ENCODE measurements around the gene MYO3B. TPM values are rescaled to one million over a fixed set of nuclear protein-coding genes. Genes with fewer than 3 reads are reported as not detected.

MYO3B gene
- total and polyA plus RNA-seq, 12 donors, result 0.04 to 0.11 (median 0.06) TPM; not detected in 8

GRCh38 chr2:170502361-170503130, 324.6 kb downstream of the MYO3B start:
- no peak for TF ChIP-seq POLR2A (IDR thresholded peaks at IDR 0.05)
- no peak for TF ChIP-seq CTCF (IDR thresholded peaks at IDR 0.05)
- Histone ChIP-seq H3K27ac (no peak overlapping the region), H3K27me3 (peaks cover 2% of the 10 kb centered on the region), H3K36me3 (replicated peaks in 1 of 2) (no peaks in the 10 kb centered on the region), H3K9me3 (replicated peaks in 1 of 3) (no peaks in the 10 kb centered on the region), H3K4me1 (replicated peaks in 1 of 2) (peaks cover 0 to 5% of the 10 kb centered on the region in 2 donors), H3K4me3 (no peak overlapping the region)
- intact Hi-C loops (cut with DNase I), result no loop called here
- 51 to 68% (median 60%) methylated on average over 7 to 8 of the region's 8 CpGs for WGBS, 4 donors
- no peak for DNase-seq

GRCh38 chr2:170503563-170503962, 325.6 kb downstream of the MYO3B start:
- Histone ChIP-seq H3K4me1 (replicated peaks in 1 of 2) (peaks cover 0 to 5% of the 10 kb centered on the region in 2 donors), H3K27ac (no peak overlapping the region), H3K36me3 (replicated peaks in 1 of 2) (no peaks in the 10 kb centered on the region), H3K9me3 (replicated peaks in 1 of 3) (no peaks in the 10 kb centered on the region), H3K4me3 (no peak overlapping the region), H3K27me3 (peaks cover 5% of the 10 kb centered on the region)
- intact Hi-C loops (cut with DNase I), result no loop called here
- DNase-seq, result no peak
- 44 to 60% (median 56%) methylated on average over 2 to 3 of the region's 3 CpGs for WGBS, 4 donors
- TF ChIP-seq CTCF (IDR thresholded peaks at IDR 0.05) (no peak), POLR2A (IDR thresholded peaks at IDR 0.05) (no peak)

- H3K4me1 ChIP-seq (replicated peaks in 1 of 2), result peaks cover 0 to 5% of the 10 kb centered on the region in 2 donors
- H3K4me3 ChIP-seq, result no peak overlapping the region
- no peaks in the 10 kb centered on the region for H3K9me3 ChIP-seq (replicated peaks in 1 of 3)
- no peak for DNase-seq
- no peak overlapping the region for H3K27ac ChIP-seq
- intact Hi-C loops (cut with DNase I), result no loop called here
- no peaks in the 10 kb centered on the region for H3K36me3 ChIP-seq (replicated peaks in 1 of 2)
- no peak for TF ChIP-seq POLR2A (IDR thresholded peaks at IDR 0.05)
- no peak for TF ChIP-seq CTCF (IDR thresholded peaks at IDR 0.05)
- 71 to 73% (median 71%) methylated on average over 14 of the region's 14 CpGs for WGBS, 4 donors
- peaks cover 5% of the 10 kb centered on the region for H3K27me3 ChIP-seq
Measured at GRCh38 chr2:170503971-170504809, 326.2 kb downstream of the MYO3B start.

DNA sequence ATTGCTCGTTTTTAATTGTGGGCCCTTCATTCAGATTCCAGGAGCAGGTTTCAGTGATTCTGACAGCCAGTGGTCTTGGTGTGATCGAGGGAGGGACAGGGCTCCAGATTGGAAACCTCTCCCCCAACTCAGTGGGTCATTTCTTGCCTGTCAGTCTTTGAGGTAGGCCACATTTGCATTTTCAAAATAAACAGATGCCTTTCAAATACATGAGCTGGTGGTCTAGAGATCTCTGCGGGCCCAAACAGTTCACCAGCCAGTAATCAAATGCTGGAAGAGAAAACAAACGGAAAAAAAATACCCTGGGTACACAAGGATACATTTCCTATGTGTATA, 326.8 kb downstream of the MYO3B start:
- H3K27me3 ChIP-seq, result peaks cover 5% of the 10 kb centered on the region
- H3K4me3 ChIP-seq, result no peak overlapping the region
- no peak overlapping the region for H3K27ac ChIP-seq
- DNase-seq, result no peak
- TF ChIP-seq CTCF (IDR thresholded peaks at IDR 0.05) (no peak), POLR2A (IDR thresholded peaks at IDR 0.05) (no peak)
- intact Hi-C loops (cut with DNase I), result no loop called here
- no peaks in the 10 kb centered on the region for H3K36me3 ChIP-seq (replicated peaks in 1 of 2)
- H3K4me1 ChIP-seq (replicated peaks in 1 of 2), result peaks cover 0 to 5% of the 10 kb centered on the region in 2 donors
- no peaks in the 10 kb centered on the region for H3K9me3 ChIP-seq (replicated peaks in 1 of 3)
- 79 to 87% (median 83%) methylated on average over 4 of the region's 4 CpGs for WGBS, 4 donors
